ENCODE results near the gene TOX2. TPM values are rescaled to one million over a fixed set of nuclear protein-coding genes. Genes with fewer than 3 reads are reported as not detected.

The TOX2 gene
- polyA plus RNA-seq, 3 donors from 2014 or later = 2.4 to 5.0 (median 2.9) TPM

Other genes with a start within 250 kb of the TOX2 start
- gene MYBL2, start 247.7 kb upstream of the TOX2 start, polyA plus RNA-seq = 1 to 10 TPM in 2 of 3 donors, not detected in 1; 2.0 to 2.3 TPM
- gene GTSF1L, start 187.8 kb upstream of the TOX2 start, polyA plus RNA-seq = not detected